ENCODE measurements around the gene TMEM94.

- no peak for TF ChIP-seq CTCF (IDR thresholded peaks at IDR 0.05)
- no peak for TF ChIP-seq POLR2A (IDR thresholded peaks at IDR 0.05)
Measured at GRCh38 chr17:75450270-75450669, 6.2 kb upstream of the TMEM94 start.

Data from testis (tissue), 2 donors.